ENCODE data around the gene PTTG1IP. TPM values are rescaled to one million over a fixed set of nuclear protein-coding genes. Genes with fewer than 3 reads are reported as not detected.

PTTG1IP gene
- total and polyA plus RNA-seq, 7 donors, result 49.7 to 208 (median 158) TPM

DNA sequence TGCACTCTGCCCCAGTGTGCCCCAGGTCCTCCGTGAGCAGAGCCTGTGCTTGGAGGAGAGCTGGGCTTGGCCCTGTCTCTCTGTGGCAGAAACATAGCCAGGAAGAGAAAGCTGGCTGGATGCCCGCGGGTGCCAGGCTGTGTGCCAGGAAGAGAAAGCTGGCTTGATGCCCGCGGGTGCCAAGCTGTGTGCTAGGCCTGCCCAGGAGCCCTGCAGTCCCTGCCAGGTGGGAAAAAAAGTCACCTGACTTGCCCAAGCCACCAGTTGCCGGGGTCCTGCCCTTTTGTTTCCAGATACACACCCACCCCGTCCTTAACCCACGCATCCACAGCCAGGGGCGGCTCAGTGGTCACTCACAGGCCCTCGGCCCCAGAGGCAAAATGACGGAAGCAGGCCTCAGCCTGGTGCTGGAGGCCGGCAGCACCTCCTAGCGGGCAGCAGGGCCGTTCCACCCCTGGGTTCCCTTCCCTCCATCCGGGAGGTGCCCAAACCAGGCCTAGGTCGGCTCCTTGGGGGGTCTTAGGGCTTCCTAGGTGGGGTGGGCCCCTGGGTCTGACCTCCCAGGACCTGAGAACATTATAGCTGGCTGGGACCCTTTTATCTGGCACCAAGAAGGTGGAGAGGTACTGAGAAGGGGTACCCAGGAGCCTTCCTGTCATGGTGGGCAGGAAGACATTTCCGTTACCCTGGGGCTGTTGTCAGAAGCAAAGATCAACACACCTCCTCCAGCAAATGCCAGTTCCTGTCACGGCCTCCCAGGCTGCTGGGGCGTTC, 38.1 kb upstream of the PTTG1IP start:
- Histone ChIP-seq H3K4me1 (peaks cover 0 to 54% (median 49%) of the 10 kb centered on the region in 4 donors), H3K4me3 (no peak overlapping the region), H3K27ac (peak overlapping the region; percentile 54 to 92 (median 72)), H3K27me3 (no peaks in the 10 kb centered on the region), H3K9me3 (no peaks in the 10 kb centered on the region), H3K36me3 (no peaks in the 10 kb centered on the region)
- WGBS, 2 donors, result 10 to 30% methylated on average over 19 of the region's 19 CpGs
- peak; percentile 88 for DNase-seq
- intact Hi-C loops (cut with DNase I), result no loop called here
- TF ChIP-seq POLR2AphosphoS5 (IDR thresholded peaks at IDR 0.05) (peak in 3 of 4 donors; percentile 22 to 56 (median 34)), POLR2A (IDR thresholded peaks at IDR 0.05) (no peak)
- TF ChIP-seq, protein P1, sequence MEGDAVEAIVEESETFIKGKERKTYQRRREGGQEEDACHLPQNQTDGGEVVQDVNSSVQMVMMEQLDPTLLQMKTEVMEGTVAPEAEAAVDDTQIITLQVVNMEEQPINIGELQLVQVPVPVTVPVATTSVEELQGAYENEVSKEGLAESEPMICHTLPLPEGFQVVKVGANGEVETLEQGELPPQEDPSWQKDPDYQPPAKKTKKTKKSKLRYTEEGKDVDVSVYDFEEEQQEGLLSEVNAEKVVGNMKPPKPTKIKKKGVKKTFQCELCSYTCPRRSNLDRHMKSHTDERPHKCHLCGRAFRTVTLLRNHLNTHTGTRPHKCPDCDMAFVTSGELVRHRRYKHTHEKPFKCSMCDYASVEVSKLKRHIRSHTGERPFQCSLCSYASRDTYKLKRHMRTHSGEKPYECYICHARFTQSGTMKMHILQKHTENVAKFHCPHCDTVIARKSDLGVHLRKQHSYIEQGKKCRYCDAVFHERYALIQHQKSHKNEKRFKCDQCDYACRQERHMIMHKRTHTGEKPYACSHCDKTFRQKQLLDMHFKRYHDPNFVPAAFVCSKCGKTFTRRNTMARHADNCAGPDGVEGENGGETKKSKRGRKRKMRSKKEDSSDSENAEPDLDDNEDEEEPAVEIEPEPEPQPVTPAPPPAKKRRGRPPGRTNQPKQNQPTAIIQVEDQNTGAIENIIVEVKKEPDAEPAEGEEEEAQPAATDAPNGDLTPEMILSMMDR (IDR thresholded peaks at IDR 0.05), result peak in 3 of 4 experiments; percentile 11 to 45 (median 32)

- TF ChIP-seq POLR2AphosphoS5 (IDR thresholded peaks at IDR 0.05), result no peak
- peak overlapping the region in 3 of 4 donors; percentile 62 to 92 (median 83) for H3K27ac ChIP-seq
- H3K4me3 ChIP-seq, result no peak overlapping the region
Observed at GRCh38 chr21:44911068-44911383, 37.5 kb upstream of the PTTG1IP start.

DNA sequence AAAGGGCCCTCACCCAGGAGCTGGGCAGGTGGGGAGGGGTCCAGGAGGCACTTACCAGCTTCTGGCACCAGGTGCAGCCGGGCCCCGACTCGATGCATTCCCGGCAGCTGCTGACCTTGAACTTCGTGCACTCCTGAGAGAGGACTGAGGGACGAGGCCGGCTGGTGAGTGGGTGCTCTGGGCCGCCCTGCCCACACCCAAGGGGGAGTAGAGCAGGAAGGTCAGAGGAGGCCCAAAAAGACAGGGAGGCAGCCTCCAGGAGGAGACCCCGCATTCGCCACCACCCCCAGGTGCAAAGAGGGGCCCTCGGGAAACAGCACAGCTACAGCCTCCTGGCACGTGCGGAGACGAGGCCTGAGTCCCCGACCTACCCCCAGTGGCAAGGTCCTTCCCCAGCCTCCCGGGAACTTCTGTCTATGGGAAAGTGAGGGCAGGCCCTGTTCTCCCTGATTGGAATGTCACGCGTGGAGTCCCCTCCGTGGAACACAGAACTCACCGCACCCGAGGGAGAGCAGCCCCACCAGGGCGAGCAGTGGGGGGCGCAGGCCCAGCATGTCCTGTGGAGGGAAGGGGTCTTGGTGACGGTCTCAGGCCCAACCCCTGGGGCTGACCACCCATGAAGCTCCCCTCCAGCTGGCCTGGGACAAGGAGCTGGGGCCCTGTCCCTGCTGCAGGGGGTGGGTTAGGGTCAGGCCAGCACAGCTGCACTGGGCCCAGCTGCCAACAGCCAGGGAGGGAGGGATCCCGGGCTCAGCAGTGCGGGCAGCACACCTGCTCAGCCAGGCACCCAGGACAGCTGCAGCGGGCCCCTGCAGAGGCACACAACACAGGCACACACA, 37.0 kb upstream of the PTTG1IP start:
- TF ChIP-seq, protein P1 (IDR thresholded peaks at IDR 0.05), result no peak
- TF ChIP-seq POLR2A (IDR thresholded peaks at IDR 0.05) (no peak), POLR2AphosphoS5 (IDR thresholded peaks at IDR 0.05) (no peak), EP300 (IDR thresholded peaks at IDR 0.05) (no peak)
- Histone ChIP-seq H3K4me1 (peaks cover 0 to 60% (median 50%) of the 10 kb centered on the region in 4 donors), H3K36me3 (no peaks in the 10 kb centered on the region), H3K4me3 (no peak overlapping the region), H3K27me3 (no peaks in the 10 kb centered on the region), H3K27ac (peak overlapping the region in 3 of 4 donors; percentile 62 to 92 (median 83)), H3K9me3 (no peaks in the 10 kb centered on the region)
- DNase-seq, result no peak
- 62 to 78% methylated on average over 27 of the region's 27 CpGs for WGBS, 2 donors
- intact Hi-C loops (cut with DNase I), result no loop called here

More at GRCh38 chr21:44911068-44911383, 37.5 kb upstream of the PTTG1IP start:
- 34 to 58% methylated on average over 10 of the region's 10 CpGs for WGBS, 2 donors
- no peak for DNase-seq
- peaks cover 0 to 56% (median 49%) of the 10 kb centered on the region in 4 donors for H3K4me1 ChIP-seq
- H3K9me3 ChIP-seq, result no peaks in the 10 kb centered on the region
- no peaks in the 10 kb centered on the region for H3K27me3 ChIP-seq
- intact Hi-C loops (cut with DNase I), result no loop called here
- H3K36me3 ChIP-seq, result no peaks in the 10 kb centered on the region

DNA sequence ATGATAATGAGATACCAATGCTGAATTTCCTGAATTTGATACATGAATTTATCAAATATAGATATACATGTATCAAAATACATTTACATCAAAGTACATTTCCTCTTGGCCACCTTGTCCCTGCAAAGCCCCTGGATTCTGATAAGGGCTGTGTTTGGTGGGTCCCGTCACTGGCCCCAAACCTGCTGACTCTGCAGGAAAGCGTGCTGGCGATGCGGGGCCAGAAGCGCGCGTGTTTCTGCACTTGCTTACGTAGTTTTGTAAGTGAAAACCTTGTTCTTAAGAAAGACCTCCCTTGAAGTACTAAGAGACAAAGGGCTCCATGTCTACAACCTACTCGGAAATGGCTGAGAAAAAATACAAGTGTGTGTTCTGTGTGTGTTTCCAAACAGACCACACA, 36.2 kb upstream of the PTTG1IP start:
- no peaks in the 10 kb centered on the region for H3K9me3 ChIP-seq
- no peaks in the 10 kb centered on the region for H3K27me3 ChIP-seq
- WGBS, 2 donors, result 93 to 95% methylated on average over 9 of the region's 9 CpGs
- peak overlapping the region in 3 of 4 donors; percentile 62 to 92 (median 83) for H3K27ac ChIP-seq
- TF ChIP-seq POLR2A (IDR thresholded peaks at IDR 0.05) (no peak), POLR2AphosphoS5 (IDR thresholded peaks at IDR 0.05) (no peak), EP300 (IDR thresholded peaks at IDR 0.05) (no peak)
- TF ChIP-seq, protein P1 (IDR thresholded peaks at IDR 0.05), result no peak
- H3K36me3 ChIP-seq, result no peaks in the 10 kb centered on the region
- intact Hi-C loops (cut with DNase I), result no loop called here
- DNase-seq, result no peak
- peaks cover 0 to 65% (median 50%) of the 10 kb centered on the region in 4 donors for H3K4me1 ChIP-seq
- H3K4me3 ChIP-seq, result peak overlapping the region in 1 of 4 donors; percentile 44

DNA sequence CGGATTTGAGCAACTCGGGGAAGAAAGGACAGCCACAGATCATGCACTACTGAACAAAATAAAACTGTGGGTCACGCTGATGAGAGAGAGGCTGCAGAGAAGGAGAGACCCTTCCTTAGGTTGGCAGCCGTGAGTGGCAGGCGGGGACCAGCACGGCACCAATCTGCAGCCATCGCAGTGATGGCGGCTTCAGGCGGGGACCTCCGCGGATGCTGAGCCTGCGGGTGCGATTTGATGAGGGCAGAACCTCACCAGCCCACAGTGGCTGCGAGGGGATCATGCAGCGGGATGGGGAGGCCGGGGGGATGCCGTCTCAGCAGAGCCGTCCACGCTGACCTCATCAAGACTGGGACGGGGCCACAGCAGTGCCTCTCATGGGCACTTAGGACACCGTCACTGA, 35.4 kb upstream of the PTTG1IP start:
- Histone ChIP-seq H3K4me3 (peak overlapping the region in 3 of 4 donors; percentile 25 to 44 (median 27)), H3K4me1 (peaks cover 0 to 65% (median 50%) of the 10 kb centered on the region in 4 donors)

More for the DNA sequence above, 35.4 kb upstream of the PTTG1IP start:
- no peak for DNase-seq
- Histone ChIP-seq H3K27me3 (no peaks in the 10 kb centered on the region), H3K9me3 (no peaks in the 10 kb centered on the region), H3K27ac (peak overlapping the region in 3 of 4 donors; percentile 71 to 92 (median 83)), H3K36me3 (no peaks in the 10 kb centered on the region)
- WGBS, 2 donors, result 93 to 94% methylated on average over 21 of the region's 21 CpGs
- TF ChIP-seq POLR2A (IDR thresholded peaks at IDR 0.05) (no peak), EP300 (IDR thresholded peaks at IDR 0.05) (no peak), POLR2AphosphoS5 (IDR thresholded peaks at IDR 0.05) (no peak)
- TF ChIP-seq, protein P1 (IDR thresholded peaks at IDR 0.05), result no peak
- intact Hi-C loops (cut with DNase I), result no loop called here

Data from sigmoid colon (tissue), 7 donors.